MV-4-11 (cell line): ENCODE data around the gene PNPO.
"Not testable (repeated sequence)": the region's sequence is repeated elsewhere in the genome, so short reads cannot be mapped to it uniquely, and the experiment has no call there.

Source experiments
- DNase-seq: peaks from one replicate; lab custom pipeline; 2025; lab: John Stamatoyannopoulos, UW

PNPO gene

GRCh38 chr17:47918006-47918405 lies 23.4 kb upstream of the PNPO start:
- DNase-seq: peak; percentile 23

DNA sequence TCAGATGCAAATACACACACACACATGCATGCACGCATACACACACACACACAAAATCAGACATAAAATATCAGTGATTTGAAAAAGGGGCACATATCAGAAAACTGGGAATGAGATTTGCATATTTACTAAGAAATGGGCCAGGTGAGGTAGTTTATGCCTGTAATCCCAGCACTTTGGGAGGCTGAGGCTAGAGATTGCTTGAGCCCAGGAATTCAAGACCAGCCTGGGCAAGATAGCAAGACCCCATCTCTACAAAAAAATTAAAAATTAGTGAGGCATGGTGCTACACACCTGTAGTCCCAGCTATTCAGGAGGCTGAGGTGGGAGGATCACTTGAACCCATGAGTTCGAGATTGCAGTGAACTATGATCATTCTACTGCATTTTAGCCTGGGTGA lies 22.4 kb upstream of the PNPO start:
- no peak for DNase-seq

GRCh38 chr17:47919889-47920288 lies 21.5 kb upstream of the PNPO start:
- DNase-seq: not testable (repeated sequence)

DNA sequence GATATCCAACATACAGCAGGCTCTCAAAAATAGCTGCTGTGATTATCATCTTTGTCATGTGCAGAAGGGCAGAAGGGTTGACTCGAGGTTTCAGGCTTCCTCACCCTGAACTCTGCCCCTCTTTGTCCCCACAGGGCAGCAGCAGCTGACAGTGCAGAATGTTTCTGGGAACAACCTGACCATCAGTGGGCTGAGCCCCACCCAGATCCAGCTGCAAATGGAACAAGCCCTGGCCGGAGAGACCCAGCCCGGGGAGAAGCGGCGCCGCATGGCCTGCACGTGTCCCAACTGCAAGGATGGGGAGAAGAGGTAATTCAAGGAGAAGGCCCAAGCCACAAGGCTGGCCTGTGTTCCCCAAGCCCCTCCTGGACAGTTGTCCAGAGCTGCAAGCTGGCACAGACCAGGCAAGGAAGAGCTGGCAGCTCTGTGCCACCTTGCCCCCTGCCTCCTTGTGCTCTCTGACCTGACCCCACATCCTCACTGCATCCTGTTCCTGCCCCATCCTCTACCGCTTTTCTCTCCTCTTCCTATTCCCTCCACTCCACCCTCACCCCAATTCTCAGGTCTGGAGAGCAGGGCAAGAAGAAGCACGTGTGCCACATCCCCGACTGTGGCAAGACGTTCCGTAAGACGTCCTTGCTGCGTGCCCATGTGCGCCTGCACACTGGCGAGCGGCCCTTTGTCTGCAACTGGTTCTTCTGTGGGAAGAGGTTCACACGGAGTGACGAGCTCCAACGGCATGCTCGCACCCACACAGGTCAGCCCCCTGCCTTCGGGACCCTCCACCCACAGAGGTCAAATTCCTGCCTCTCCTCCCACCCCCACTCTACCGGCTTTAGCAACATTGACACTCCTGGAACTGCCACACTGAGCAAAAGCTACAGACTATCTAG lies 16.3 kb upstream of the PNPO start:
- DNase-seq: no peak

- DNase-seq: no peak
These were observed 15.7 kb upstream of the PNPO start for GRCh38 chr17:47925678-47925988.

DNA sequence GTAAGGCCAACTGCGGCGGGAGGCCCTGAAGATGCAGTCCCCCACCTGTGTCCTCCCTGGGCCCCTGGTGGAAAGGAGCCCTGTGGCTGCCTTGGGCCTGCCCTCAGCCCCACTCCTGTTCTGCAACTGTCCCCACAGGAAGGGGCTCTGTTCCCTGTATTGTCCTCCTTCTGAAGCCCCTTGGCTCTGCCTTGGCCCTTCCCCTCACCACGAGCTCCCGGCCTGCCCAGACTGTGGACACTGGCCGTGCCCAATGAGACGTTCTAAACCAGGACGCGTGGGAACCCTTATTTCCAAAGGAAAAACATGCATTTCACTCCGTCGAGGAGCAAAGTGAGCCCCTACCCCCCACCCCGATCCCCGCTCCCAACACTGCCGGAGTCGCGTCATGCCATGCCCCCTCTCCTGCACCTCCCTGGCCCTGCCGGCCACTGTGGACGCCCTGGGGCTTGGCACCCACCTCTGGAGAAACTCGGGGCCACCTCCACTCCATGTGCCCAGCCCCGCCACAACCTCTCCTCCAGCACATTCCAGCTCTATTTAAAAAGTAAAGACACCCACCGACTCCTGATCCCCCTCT lies 13.5 kb upstream of the PNPO start:
- DNase-seq: no peak

DNA sequence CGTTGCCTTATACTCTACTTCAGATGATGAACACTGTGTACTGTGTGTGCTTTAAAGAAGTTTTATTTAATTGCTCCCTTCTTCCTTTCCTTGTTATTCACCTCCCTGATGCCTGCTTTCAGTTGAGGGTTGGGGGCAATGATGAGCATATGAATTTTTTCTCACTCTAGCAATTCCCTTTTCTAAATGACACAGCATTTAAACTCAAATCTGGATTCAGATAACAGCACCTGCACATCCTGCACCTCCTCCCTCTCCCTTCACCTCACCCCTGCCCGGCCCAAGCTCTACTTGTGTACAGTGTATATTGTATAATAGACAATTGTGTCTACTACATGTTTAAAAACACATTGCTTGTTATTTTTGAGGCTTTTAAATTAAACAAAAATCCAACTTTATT lies 13.0 kb upstream of the PNPO start:
- DNase-seq: no peak

GRCh38 chr17:47929218-47930000 lies 12.0 kb upstream of the PNPO start:
- DNase-seq: no peak

- no peak for DNase-seq
These were observed 9.5 kb upstream of the PNPO start for GRCh38 chr17:47931848-47932247.

GRCh38 chr17:47934856-47935255 lies 6.5 kb upstream of the PNPO start:
- peak; percentile 12 for DNase-seq

DNA sequence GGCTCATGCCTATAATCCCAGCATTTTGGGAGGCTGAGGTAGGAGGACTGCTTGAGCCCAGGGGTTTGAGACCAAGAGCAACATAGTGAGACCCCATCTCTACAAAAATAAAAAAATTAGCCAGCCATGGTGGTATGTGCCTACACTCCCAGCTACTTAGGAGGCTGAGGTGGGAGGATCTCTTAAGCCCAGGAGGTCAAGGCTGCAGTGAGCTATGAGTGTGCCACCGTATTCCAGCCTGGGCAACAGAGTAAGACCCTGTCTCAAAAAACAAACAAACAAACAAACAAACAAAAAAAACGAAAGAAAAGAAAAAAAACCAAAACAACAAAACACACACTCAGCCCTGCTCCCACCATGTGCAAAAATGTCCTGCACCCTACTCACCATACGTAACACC lies 5.9 kb upstream of the PNPO start:
- not testable (repeated sequence) for DNase-seq

- DNase-seq: no peak
These were observed 5.4 kb upstream of the PNPO start for GRCh38 chr17:47935961-47936360.

DNA sequence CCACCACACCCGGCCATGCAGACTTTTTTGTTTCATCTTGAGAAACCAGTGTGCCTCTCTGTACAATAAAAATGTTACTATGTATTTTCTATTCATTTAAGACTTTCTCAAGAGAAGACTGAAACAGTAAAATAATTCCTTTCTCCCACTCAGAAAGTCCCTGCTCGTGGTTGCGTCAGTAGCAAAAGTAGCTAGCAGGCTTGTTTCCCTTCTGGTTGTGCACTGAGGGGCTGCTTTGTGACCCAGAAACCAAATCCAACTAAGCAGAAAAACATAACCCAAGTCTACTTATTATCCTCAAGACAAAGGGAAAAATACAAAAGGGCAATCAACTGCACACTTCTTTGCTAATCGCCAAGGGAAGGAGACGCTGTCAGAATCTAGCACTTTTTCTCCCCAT lies 3.4 kb upstream of the PNPO start:
- peak; percentile 16 for DNase-seq

- DNase-seq: no peak
These were observed 732 bp downstream of the PNPO start for GRCh38 chr17:47942096-47942510.

GRCh38 chr17:47942568-47942967 lies 1.2 kb downstream of the PNPO start:
- no peak for DNase-seq

GRCh38 chr17:47945080-47945479 lies 3.7 kb downstream of the PNPO start:
- peak; percentile 84 for DNase-seq

GRCh38 chr17:47945529-47946508 lies 4.4 kb downstream of the PNPO start:
- DNase-seq: peak; percentile 72

DNA sequence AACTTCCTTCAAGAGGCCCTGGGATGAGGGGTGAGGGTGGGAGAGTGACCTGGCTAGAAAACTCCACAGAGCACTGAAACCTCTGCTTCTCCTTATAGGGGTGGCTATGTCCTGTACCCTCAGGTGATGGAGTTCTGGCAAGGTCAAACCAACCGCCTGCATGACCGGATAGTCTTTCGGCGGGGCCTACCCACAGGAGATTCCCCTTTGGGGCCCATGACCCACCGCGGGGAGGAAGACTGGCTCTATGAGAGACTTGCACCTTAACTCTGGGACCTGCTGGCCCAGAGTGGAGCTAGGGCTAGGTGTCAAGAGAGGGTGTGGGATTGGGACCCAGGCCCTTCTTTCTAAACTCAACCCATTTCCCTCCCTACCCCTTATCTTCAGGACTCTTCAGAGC lies 5.1 kb downstream of the PNPO start:
- DNase-seq: no peak

DNA sequence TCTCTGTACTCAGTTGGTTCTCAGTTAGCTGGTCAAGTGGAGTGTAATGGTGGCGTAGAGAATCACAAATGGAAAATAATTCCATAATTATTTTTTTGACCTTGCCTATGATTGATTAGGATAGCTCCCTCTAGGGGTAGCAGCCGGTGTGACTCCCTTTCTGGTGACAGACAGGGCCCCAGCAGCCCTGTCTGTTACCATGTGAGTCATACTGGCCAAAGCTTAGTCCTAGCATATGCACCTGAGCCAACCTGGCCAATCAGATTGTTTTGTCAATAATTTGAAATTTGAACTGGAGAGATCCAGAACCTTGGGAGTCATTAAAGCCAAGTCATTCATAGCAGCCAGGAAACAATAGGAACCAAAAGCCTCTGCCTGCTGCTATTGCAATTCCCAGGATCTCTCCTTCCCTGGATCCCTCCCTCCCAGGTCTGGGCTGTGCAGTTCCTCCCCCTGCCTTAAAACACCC lies 5.6 kb downstream of the PNPO start:
- DNase-seq: peak; percentile 58

DNA sequence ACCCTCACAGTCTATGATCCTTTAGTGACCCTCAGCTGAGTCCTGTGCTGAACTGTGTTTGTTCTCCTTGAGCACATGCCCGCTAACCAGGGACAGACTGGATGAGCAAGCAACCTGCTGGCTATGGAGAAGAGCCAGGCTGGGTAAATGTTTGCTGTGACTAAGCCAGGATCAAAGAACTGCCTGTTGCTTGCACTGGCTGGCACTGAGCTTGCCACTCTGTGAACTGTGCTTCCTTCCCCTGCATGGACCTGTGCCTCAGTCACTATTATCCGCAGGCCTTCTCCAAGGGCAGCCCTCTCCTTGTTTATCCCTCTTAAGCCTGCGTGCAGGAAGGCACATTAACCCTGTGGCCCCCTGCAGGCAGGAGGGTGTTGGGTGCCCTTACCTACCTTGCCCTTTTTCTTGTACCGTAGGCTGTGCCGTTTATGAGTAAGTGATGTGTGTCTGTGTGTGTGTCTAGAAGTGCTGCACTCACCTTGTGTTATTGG lies 7.4 kb downstream of the PNPO start:
- no peak for DNase-seq

DNA sequence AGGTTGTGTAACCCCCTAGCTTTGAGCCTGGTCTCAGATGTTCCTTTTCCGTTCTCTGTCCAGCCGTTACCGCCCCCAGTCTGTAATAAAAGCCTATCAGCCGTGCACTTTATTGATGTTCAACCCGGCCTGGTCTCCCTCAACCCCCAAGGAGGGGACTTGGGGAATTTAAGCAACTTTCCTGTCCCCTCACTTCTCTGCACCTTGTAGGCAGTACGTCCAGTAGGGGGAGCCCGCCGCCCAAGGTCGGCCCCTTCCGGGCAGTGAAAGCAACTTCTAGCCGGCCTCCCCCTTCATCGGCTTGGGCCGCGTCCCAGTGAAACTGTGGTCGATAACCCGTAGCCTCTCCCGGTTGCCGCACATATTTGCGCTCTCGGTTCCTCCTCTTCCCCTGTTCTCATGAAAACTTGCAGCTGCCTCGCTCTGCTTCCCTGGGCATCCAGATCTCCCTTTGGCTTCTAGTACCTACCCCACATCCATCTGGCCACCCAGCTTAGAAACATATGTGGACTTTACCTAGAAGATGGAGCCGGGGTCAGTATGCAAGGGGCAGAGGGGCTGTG lies 7.9 kb downstream of the PNPO start:
- peak; percentile 82 for DNase-seq
